Measurements from ENCODE around the gene MED12L.

The MED12L gene

GRCh38 chr3:151476344-151477018, 391.0 kb downstream of the MED12L start:
- DNase-seq = no peak

GRCh38 chr3:151477591-151478334, 392.3 kb downstream of the MED12L start:
- DNase-seq = no peak

- DNase-seq = no peak
Measured at GRCh38 chr3:151478335-151478697, 392.9 kb downstream of the MED12L start.

GRCh38 chr3:151479452-151479851, 394.0 kb downstream of the MED12L start:
- no peak for DNase-seq

- no peak for DNase-seq
Measured at GRCh38 chr3:151480492-151480891, 395.0 kb downstream of the MED12L start.

- DNase-seq = no peak
Measured at GRCh38 chr3:151483488-151483887, 398.0 kb downstream of the MED12L start.

- DNase-seq = no peak
Measured at GRCh38 chr3:151483961-151484520, 398.6 kb downstream of the MED12L start.

Measured in inflammatory macrophage (primary cell).